RKO (cell line): ENCODE measurements around the gene CFAP91.

ENCODE experiments used
- DNase-seq: peaks from one replicate; pipeline ENCODE4 v3.0.0-alpha.2; 2016; ENCODE audit warnings: low spot score

The CFAP91 gene

GRCh38 chr3:119702530-119703527 is at the start of gene CFAP91:
TSS of gene CFAP91 (plus strand) at chr3:119703022. CDS start at chr3:119703099, 77 bp downstream.
- no peak for DNase-seq

- no peak for DNase-seq
Observed at GRCh38 chr3:119653876-119654275, 48.9 kb upstream of the CFAP91 start.

GRCh38 chr3:119657887-119658702 is 44.7 kb upstream of the CFAP91 start:
- DNase-seq, result no peak

- no peak for DNase-seq
Observed at GRCh38 chr3:119658994-119659393, 43.8 kb upstream of the CFAP91 start.

- DNase-seq, result no peak
Observed at GRCh38 chr3:119659606-119660291, 43.1 kb upstream of the CFAP91 start.

- DNase-seq, result no peak
Observed at GRCh38 chr3:119660474-119661440, 42.1 kb upstream of the CFAP91 start, which contains the start of gene POPDC2. TSS of gene POPDC2 (minus strand) at chr3:119660589. CDS start at chr3:119660423, 166 bp downstream.

GRCh38 chr3:119662604-119663373 is 40.0 kb upstream of the CFAP91 start:
- DNase-seq, result no peak

- DNase-seq, result no peak
Observed at GRCh38 chr3:119663885-119664284, 38.9 kb upstream of the CFAP91 start.

- DNase-seq, result no peak
Observed at GRCh38 chr3:119664370-119664769, 38.5 kb upstream of the CFAP91 start.

- no peak for DNase-seq
Observed at GRCh38 chr3:119664850-119665379, 37.9 kb upstream of the CFAP91 start.

GRCh38 chr3:119665954-119666559 is 36.8 kb upstream of the CFAP91 start:
- DNase-seq, result no peak

GRCh38 chr3:119669906-119670570 is 32.8 kb upstream of the CFAP91 start:
- no peak for DNase-seq

GRCh38 chr3:119672776-119673175 is 30.0 kb upstream of the CFAP91 start:
- no peak for DNase-seq

- DNase-seq, result no peak
Observed at GRCh38 chr3:119673875-119674274, 28.9 kb upstream of the CFAP91 start.

GRCh38 chr3:119675188-119675874 is 27.5 kb upstream of the CFAP91 start:
- no peak for DNase-seq

- peak; percentile 25 for DNase-seq
Observed at GRCh38 chr3:119676020-119676419, 26.8 kb upstream of the CFAP91 start.

- DNase-seq, result peak; percentile 97
Observed at GRCh38 chr3:119676771-119677640, 25.8 kb upstream of the CFAP91 start, which contains the start of gene COX17. TSS of gene COX17 (minus strand) at chr3:119677406. CDS start at chr3:119677310, 96 bp downstream.
